KMS-11 (cell line): ENCODE results near the gene HPSE.
"Not testable (repeated sequence)": the region's sequence is repeated elsewhere in the genome, so short reads cannot be mapped to it uniquely, and the experiment has no call there.

ENCODE experiments used
- H2AFZ ChIP-seq: fragments of 200-600 bp; sonication (generic); 2 replicates; pipeline ENCODE4 v1.6.1; 2016; ENCODE audit warnings: antibody characterized with exemption, mixed run types, low read depth
- H3K27ac ChIP-seq: fragments of 200-600 bp; sonication (generic); 2 replicates; pipeline ENCODE4 v1.6.1; 2016; ENCODE audit warnings: mild to moderate bottlenecking, mixed run types
- H3K27me3 ChIP-seq: fragments of 200-600 bp; sonication (generic); 2 replicates; pipeline ENCODE4 v1.6.1; 2017; ENCODE audit warnings: mild to moderate bottlenecking, low read depth, mixed run types, moderate library complexity; ENCODE audit not compliant: insufficient read depth
- H3K36me3 ChIP-seq: fragments of 200-600 bp; sonication (generic); 2 replicates; pipeline ENCODE4 v1.6.1; 2017; ENCODE audit warnings: mild to moderate bottlenecking, mixed run types; ENCODE audit not compliant: insufficient read depth
- H3K4me1 ChIP-seq: fragments of 200-600 bp; sonication (generic); 2 replicates; pipeline ENCODE4 v1.6.1; 2016; ENCODE audit warnings: mild to moderate bottlenecking, low read depth, mixed run types; ENCODE audit not compliant: poor library complexity, severe bottlenecking
- H3K4me2 ChIP-seq: fragments of 200-600 bp; sonication (generic); 2 replicates; pipeline ENCODE4 v1.7.0; 2016; ENCODE audit warnings: mild to moderate bottlenecking, mixed run types
- H3K4me3 ChIP-seq: fragments of 200-600 bp; sonication (generic); IDR thresholded peaks from 2 replicates; pipeline ENCODE4 v1.6.1; 2017; ENCODE audit warnings: low read depth, low read length, mixed read lengths; ENCODE audit not compliant: insufficient read depth
- H3K79me2 ChIP-seq: fragments of 200-600 bp; sonication (generic); 2 replicates; pipeline ENCODE4 v1.6.1; 2016; ENCODE audit warnings: low read depth, mixed run types; ENCODE audit not compliant: insufficient read depth
- H3K9ac ChIP-seq: fragments of 200-600 bp; sonication (generic); 2 replicates; pipeline ENCODE4 v1.6.1; 2016; ENCODE audit warnings: mild to moderate bottlenecking, mixed run types
- H4K20me1 ChIP-seq: fragments of 200-600 bp; sonication (generic); 2 replicates; pipeline ENCODE4 v1.6.1; 2016; ENCODE audit warnings: mild to moderate bottlenecking, mixed run types; ENCODE audit not compliant: insufficient read depth
- TF ChIP-seq, protein P1 (sequence below): fragments of 200-600 bp; sonication (generic); conservative IDR thresholded peaks from 2 replicates; pipeline ENCODE4 v1.6.1; 2017; ENCODE audit warnings: low read depth, mild to moderate bottlenecking, antibody characterized with exemption, low read length, moderate library complexity, mixed read lengths

Gene HPSE

DNA sequence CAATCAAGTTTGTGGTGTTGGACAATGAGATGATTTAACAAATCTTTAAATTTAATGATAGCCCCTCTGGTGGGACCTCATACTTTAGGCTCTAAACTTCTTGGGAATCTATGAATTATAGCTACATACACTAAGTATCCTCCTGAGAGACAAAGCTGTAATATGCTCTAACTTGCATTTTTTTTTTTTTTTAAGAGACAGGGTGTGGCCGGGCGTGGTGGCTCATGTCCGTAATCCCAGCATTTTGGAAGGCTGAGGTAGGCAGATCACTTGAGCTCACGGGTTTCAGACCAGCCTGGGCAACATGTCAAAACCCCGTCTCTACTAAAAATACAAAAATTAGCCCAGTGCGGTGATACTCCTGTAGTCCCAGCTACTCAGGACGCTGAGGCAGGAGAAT is 26.7 kb downstream of the HPSE start:
- Histone ChIP-seq H3K27ac (no peak overlapping the region), H4K20me1 (no peaks in the 10 kb centered on the region), H3K9ac (no peak overlapping the region), H3K27me3 (no peaks in the 10 kb centered on the region), H3K4me2 (no peak overlapping the region), H3K36me3 (no peaks in the 10 kb centered on the region), H2AFZ (no peak overlapping the region), H3K4me1 (no peaks in the 10 kb centered on the region), H3K79me2 (no peaks in the 10 kb centered on the region), H3K4me3 (no peak overlapping the region)
- TF ChIP-seq, protein P1, sequence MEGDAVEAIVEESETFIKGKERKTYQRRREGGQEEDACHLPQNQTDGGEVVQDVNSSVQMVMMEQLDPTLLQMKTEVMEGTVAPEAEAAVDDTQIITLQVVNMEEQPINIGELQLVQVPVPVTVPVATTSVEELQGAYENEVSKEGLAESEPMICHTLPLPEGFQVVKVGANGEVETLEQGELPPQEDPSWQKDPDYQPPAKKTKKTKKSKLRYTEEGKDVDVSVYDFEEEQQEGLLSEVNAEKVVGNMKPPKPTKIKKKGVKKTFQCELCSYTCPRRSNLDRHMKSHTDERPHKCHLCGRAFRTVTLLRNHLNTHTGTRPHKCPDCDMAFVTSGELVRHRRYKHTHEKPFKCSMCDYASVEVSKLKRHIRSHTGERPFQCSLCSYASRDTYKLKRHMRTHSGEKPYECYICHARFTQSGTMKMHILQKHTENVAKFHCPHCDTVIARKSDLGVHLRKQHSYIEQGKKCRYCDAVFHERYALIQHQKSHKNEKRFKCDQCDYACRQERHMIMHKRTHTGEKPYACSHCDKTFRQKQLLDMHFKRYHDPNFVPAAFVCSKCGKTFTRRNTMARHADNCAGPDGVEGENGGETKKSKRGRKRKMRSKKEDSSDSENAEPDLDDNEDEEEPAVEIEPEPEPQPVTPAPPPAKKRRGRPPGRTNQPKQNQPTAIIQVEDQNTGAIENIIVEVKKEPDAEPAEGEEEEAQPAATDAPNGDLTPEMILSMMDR = no peak

DNA sequence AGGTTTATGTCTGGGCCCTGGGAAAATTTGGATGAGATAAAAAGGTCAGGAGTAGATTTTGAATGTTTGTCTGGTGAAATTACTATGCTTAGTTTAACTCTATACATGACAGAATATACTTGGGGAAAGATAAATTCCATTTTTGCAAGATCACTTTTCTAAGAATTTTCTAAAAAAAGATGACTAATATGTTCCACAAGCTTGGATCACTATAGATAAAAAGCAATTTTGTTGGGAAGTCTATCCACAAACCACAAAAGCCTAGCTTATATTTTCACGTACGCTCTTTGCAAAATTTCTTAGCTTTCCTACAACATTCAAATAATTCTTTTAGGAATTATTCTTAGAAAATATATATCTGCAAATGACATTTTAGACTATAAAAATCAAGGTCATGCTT is 29.5 kb downstream of the HPSE start:
- no peaks in the 10 kb centered on the region for H3K4me1 ChIP-seq
- no peaks in the 10 kb centered on the region for H3K36me3 ChIP-seq
- no peak overlapping the region for H2AFZ ChIP-seq
- no peaks in the 10 kb centered on the region for H3K79me2 ChIP-seq
- no peak overlapping the region for H3K4me3 ChIP-seq
- H3K9ac ChIP-seq = no peak overlapping the region
- no peak overlapping the region for H3K4me2 ChIP-seq
- H4K20me1 ChIP-seq = no peaks in the 10 kb centered on the region
- TF ChIP-seq, protein P1 = no peak
- no peak overlapping the region for H3K27ac ChIP-seq
- H3K27me3 ChIP-seq = no peaks in the 10 kb centered on the region

GRCh38 chr4:83297548-83298260 is 36.9 kb downstream of the HPSE start:
- peak overlapping the region; percentile 42 for H2AFZ ChIP-seq
- H3K27me3 ChIP-seq = no peaks in the 10 kb centered on the region
- H3K27ac ChIP-seq = peak overlapping the region; percentile 23; the same call in 1 of the 2 replicates
- TF ChIP-seq, protein P1 = no peak
- H3K4me3 ChIP-seq = no peak overlapping the region
- peak overlapping the region; percentile 63 for H3K4me2 ChIP-seq
- no peak overlapping the region for H3K9ac ChIP-seq
- peaks cover 56% of the 10 kb centered on the region for H3K4me1 ChIP-seq
- H3K36me3 ChIP-seq = no peaks in the 10 kb centered on the region
- no peaks in the 10 kb centered on the region for H3K79me2 ChIP-seq
- no peaks in the 10 kb centered on the region for H4K20me1 ChIP-seq

DNA sequence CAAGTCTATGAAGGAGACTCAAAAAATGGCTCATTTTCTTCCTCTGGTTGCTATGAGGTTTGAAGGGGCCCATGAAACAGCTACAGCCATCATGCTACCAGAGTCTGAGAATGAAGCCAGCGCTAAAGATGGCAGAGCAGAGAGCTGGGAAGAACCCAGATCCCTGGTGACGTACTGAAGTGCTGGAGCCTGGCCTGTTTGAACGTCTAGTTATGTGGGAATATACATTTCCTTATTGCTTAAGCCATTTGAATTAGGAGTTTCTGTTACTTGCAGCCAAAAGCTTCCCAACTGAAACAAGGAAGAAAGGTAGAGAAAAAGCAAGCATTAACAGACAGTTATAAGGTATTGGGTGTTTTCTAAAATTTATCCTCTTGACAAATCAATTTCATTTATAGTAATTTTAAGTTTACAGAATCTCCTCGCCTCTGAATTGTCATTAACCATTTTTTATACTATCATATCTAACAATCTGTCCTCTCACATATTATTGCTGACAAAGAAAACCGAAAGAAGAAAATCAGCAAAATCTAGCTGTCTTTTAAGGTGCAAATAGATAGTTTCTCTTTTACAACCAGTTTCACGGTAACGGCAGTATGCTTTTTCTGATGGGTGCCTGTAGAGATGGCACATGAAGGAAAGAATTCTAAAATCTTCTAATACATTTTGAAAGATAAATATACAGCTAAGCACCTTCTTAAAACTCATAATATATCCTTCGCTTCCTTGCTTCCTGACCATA is 41.2 kb downstream of the HPSE start:
- Histone ChIP-seq H3K27ac (peak overlapping the region; percentile 50), H3K4me1 (peaks cover 51% of the 10 kb centered on the region), H3K27me3 (no peaks in the 10 kb centered on the region), H3K4me3 (no peak overlapping the region), H3K9ac (peak overlapping the region; percentile 9; the same call in 1 of the 2 replicates), H3K36me3 (no peaks in the 10 kb centered on the region), H4K20me1 (no peaks in the 10 kb centered on the region), H3K79me2 (no peaks in the 10 kb centered on the region), H3K4me2 (peak overlapping the region; percentile 50), H2AFZ (peak overlapping the region; percentile 79)
- TF ChIP-seq, protein P1 = no peak

DNA sequence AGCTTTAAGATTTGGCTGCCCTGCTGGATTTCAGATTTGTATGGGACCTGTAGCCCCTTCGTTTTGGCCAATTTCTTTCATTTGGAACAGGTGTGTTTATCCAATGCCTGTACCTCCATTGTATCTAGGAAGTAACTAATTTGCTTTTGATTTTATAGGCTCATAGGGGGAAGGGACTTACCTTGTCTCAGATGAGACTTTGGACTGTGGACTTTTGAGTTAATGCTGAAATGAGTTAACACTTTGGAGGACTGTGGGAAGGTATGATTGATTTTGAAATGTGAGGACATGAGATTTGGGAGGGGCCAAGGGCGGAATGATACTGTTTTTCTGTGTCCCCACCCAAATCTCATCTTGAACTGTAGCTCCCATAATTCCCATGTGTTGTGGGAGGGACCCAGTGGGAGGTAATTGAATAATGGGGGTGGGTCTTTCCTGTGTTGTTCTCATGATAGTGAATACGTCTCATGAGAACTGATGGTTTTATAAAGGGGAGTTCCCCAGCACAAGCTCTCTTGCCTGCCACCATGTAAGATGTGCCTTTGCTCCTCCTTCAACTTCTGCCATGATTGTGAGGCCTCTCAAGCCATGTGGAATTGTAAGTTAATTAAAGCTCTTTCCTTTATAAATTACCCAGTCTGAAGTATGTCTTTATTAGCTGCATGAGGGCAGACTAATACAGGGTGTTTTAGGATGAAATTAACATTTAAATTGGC is 44.4 kb downstream of the HPSE start:
- not testable (repeated sequence) for H3K4me2 ChIP-seq, H3K9ac ChIP-seq, H3K79me2 ChIP-seq, H3K27me3 ChIP-seq, H3K4me3 ChIP-seq, H3K36me3 ChIP-seq, H2AFZ ChIP-seq, H3K27ac ChIP-seq, H4K20me1 ChIP-seq
- H3K4me1 ChIP-seq = peaks cover 29% of the 10 kb centered on the region

DNA sequence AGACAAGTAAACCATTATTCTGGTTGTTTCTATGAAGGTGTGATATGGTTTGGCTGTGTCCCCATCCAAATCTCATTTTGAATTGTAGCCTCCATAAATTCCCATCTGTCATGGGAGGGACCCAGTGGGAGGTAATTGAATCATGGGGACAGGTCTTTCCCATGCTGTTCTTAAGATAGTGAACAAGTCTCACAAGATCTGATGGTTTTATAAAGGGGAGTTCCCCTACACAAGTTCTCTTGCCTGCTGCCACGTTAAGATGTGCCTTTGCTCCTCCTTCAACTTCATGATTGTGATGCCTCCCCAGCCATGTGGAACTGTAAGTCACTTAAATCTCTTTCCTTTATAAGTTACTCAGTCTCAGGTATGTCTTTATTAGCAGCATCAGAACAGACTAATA is 46.3 kb downstream of the HPSE start:
- peaks cover 19% of the 10 kb centered on the region for H3K4me1 ChIP-seq
- not testable (repeated sequence) for H3K4me2 ChIP-seq, H3K36me3 ChIP-seq, H3K79me2 ChIP-seq, H3K4me3 ChIP-seq, H3K27me3 ChIP-seq, H4K20me1 ChIP-seq, H3K9ac ChIP-seq, H2AFZ ChIP-seq, H3K27ac ChIP-seq
